H1 (cell line): ENCODE results near the gene PGLYRP4. TPM values are rescaled to one million over a fixed set of nuclear protein-coding genes. Genes with fewer than 3 reads are reported as not detected.

ENCODE experiments used
- CTCF ChIA-PET: fragments of 300-600 bp; sonication (Branson Sonifier 250); formaldehyde crosslinking; loops from one replicate; lab custom pipeline; 2021; ENCODE audit not compliant: partially characterized antibody; lab: Charles Lee
- POLR2A ChIA-PET: fragments of 300-600 bp; sonication (Branson Sonifier 250); formaldehyde crosslinking; loops from one replicate; lab custom pipeline; 2021; ENCODE audit warnings: inconsistent platforms; ENCODE audit not compliant: partially characterized antibody; lab: Charles Lee
- DNase-seq, 2 experiments: peaks; one replicate each; pipeline versions ENCODE4 v3.0.0 to v3.0.0-alpha.2; 2010 to 2022; ENCODE audit warnings: low spot score in 2 of 2, low read depth in 1 of 2, mixed read lengths in 1 of 2
- FAIRE-seq: peaks from 2 replicates; lab custom pipeline; 2011; peaks lifted over from hg19 to GRCh38; lab: Jason Lieb, UNC
- H2AFZ ChIP-seq: 2 replicates; pipeline ENCODE4 v1.8.1; 2012; ENCODE audit warnings: low read length, inconsistent platforms
- H2AK5ac ChIP-seq: 2 replicates; pipeline ENCODE4 v1.6.1; 2013; ENCODE audit warnings: low read depth, low read length
- H2BK120ac ChIP-seq: replicated peaks from 2 replicates; pipeline ENCODE3; 2013; ENCODE audit warnings: low read depth, low read length, inconsistent platforms
- H2BK12ac ChIP-seq: 2 replicates; pipeline ENCODE4 v1.6.1; 2013; ENCODE audit warnings: low read depth, low read length
- H2BK15ac ChIP-seq: 2 replicates; pipeline ENCODE4 v1.6.1; 2013; ENCODE audit warnings: low read length
- H2BK20ac ChIP-seq: 2 replicates; pipeline ENCODE4 v1.6.1; 2013; ENCODE audit warnings: low read length
- H2BK5ac ChIP-seq: 2 replicates; pipeline ENCODE4 v1.6.1; 2013; ENCODE audit warnings: low read depth, low read length
- H3K14ac ChIP-seq: 2 replicates; pipeline ENCODE4 v1.6.1; 2013; ENCODE audit warnings: inconsistent platforms; ENCODE audit not compliant: insufficient read length
- H3K18ac ChIP-seq: 2 replicates; pipeline ENCODE4 v1.6.1; 2013; ENCODE audit warnings: low read length; ENCODE audit errors: extremely low read depth
- H3K23ac ChIP-seq: 2 replicates; pipeline ENCODE4 v1.6.1; 2013; ENCODE audit warnings: inconsistent platforms; ENCODE audit not compliant: insufficient read length
- H3K23me2 ChIP-seq: 2 replicates; pipeline ENCODE4 v1.6.1; 2013; ENCODE audit warnings: low read depth, low read length
- H3K27ac ChIP-seq: 2 replicates; pipeline ENCODE4 v1.6.1; 2011; ENCODE audit warnings: low read depth, low read length, inconsistent platforms
- H3K27me3 ChIP-seq, 4 experiments: replicated peaks in 1 of 4; 1 replicate in 1 of 4; 2 replicates in 3 of 4; pipeline versions ENCODE4 v1.6.1 to v1.8.1; 2011 to 2013; ENCODE audit warnings: low read length in 3 of 4, mild to moderate bottlenecking in 3 of 4, inconsistent platforms in 2 of 4, mixed read lengths in 2 of 4, moderate library complexity in 1 of 4; ENCODE audit not compliant: control insufficient read depth in 3 of 4, insufficient read depth in 3 of 4; ENCODE audit errors: extremely low read depth in 1 of 4
- H3K36me3 ChIP-seq, 4 experiments: 2 replicates each; pipeline versions ENCODE4 v1.6.1 to v1.8.1; 2011 to 2013; ENCODE audit warnings: mild to moderate bottlenecking in 4 of 4, low read length in 3 of 4, moderate library complexity in 2 of 4, control low read depth in 1 of 4, inconsistent platforms in 1 of 4; ENCODE audit not compliant: insufficient read depth in 4 of 4, control insufficient read depth in 2 of 4
- H3K4ac ChIP-seq: replicated peaks from 2 replicates; pipeline ENCODE3; 2013; ENCODE audit warnings: low read length, low read depth, mixed read lengths, inconsistent platforms; ENCODE audit not compliant: insufficient read length
- H3K4me1 ChIP-seq, 4 experiments: replicated peaks in 1 of 4; 1 replicate in 1 of 4; 2 replicates in 3 of 4; pipeline versions ENCODE4 v1.6.1 to v1.8.1; 2011 to 2013; ENCODE audit warnings: low read length in 3 of 4, inconsistent platforms in 2 of 4, mixed read lengths in 1 of 4; ENCODE audit not compliant: insufficient read depth in 4 of 4, control insufficient read depth in 3 of 4
- H3K4me2 ChIP-seq, 2 experiments: 2 replicates each; pipeline versions ENCODE4 v1.6.1 to v1.8.1; 2011 to 2013; ENCODE audit warnings: low read depth in 2 of 2, low read length in 2 of 2, control low read depth in 1 of 2, inconsistent platforms in 1 of 2, mild to moderate bottlenecking in 1 of 2; ENCODE audit not compliant: insufficient read depth in 1 of 2
- H3K4me3 ChIP-seq, 4 experiments: fragments of 200-600, 300-600 bp in 1 of 4; sonication (generic), shearing (Covaris generic), sonication (Bioruptor Twin) in 1 of 4; 2 replicates each; pipeline versions ENCODE4 v1.5.1 to v1.8.1; 2011 to 2016; ENCODE audit warnings: low read length in 4 of 4, low read depth in 3 of 4, control low read depth in 2 of 4, inconsistent platforms in 2 of 4, mild to moderate bottlenecking in 2 of 4, mixed read lengths in 1 of 4, moderate library complexity in 1 of 4; ENCODE audit not compliant: insufficient read depth in 2 of 4; ENCODE audit errors: extremely low read depth in 1 of 4
- H3K56ac ChIP-seq: replicated peaks from 2 replicates; pipeline ENCODE3; 2013; ENCODE audit warnings: low read depth, mild to moderate bottlenecking, mixed read lengths, low read length, inconsistent platforms; ENCODE audit not compliant: insufficient read length
- H3K79me1 ChIP-seq: 2 replicates; pipeline ENCODE4 v1.6.1; 2013; ENCODE audit warnings: low read depth, low read length, control low read depth
- H3K79me2 ChIP-seq, 2 experiments: 2 replicates each; pipeline versions ENCODE4 v1.6.1 to v1.8.1; 2012 to 2013; ENCODE audit warnings: low read length in 2 of 2, mild to moderate bottlenecking in 2 of 2, inconsistent platforms in 1 of 2; ENCODE audit not compliant: insufficient read depth in 2 of 2, control insufficient read depth in 1 of 2
- H3K9ac ChIP-seq, 4 experiments: replicated peaks in 1 of 4; 1 replicate in 1 of 4; 2 replicates in 3 of 4; pipeline versions ENCODE4 v1.6.1 to v1.8.1; 2011 to 2013; ENCODE audit warnings: low read depth in 3 of 4, low read length in 3 of 4, control low read depth in 2 of 4, mild to moderate bottlenecking in 2 of 4, moderate library complexity in 2 of 4, inconsistent platforms in 1 of 4; ENCODE audit errors: extremely low read depth in 1 of 4
- H3K9me3 ChIP-seq, 2 experiments: 2 replicates each; pipeline versions ENCODE4 v1.6.1 to v1.8.1; 2012 to 2013; ENCODE audit warnings: mild to moderate bottlenecking in 2 of 2, moderate library complexity in 2 of 2, control low read depth in 1 of 2, inconsistent platforms in 1 of 2, low read depth in 1 of 2, low read length in 1 of 2, mixed read lengths in 1 of 2; ENCODE audit not compliant: insufficient read depth in 2 of 2
- H4K20me1 ChIP-seq, 2 experiments: replicated peaks in 1 of 2; 2 replicates each; pipeline versions ENCODE3 to v1.8.1; 2011 to 2013; ENCODE audit warnings: inconsistent platforms in 2 of 2, low read length in 2 of 2, mild to moderate bottlenecking in 1 of 2; ENCODE audit not compliant: insufficient read depth in 2 of 2, control insufficient read depth in 1 of 2
- H4K5ac ChIP-seq: 2 replicates; pipeline ENCODE4 v1.6.1; 2013; ENCODE audit warnings: low read length, low read depth, mixed read lengths, inconsistent platforms; ENCODE audit not compliant: insufficient read length
- H4K8ac ChIP-seq: 2 replicates; pipeline ENCODE4 v1.8.0; 2013; ENCODE audit warnings: mild to moderate bottlenecking, moderate library complexity, low read length, inconsistent platforms; ENCODE audit not compliant: insufficient read depth; ENCODE audit errors: extremely low read depth
- H4K91ac ChIP-seq: replicated peaks from 2 replicates; pipeline ENCODE3; 2013; ENCODE audit warnings: low read length, mixed read lengths, inconsistent platforms; ENCODE audit not compliant: insufficient read length
- ASH2L ChIP-seq: fragments of 200-600, 300-600 bp; sonication (generic); IDR thresholded peaks from one replicate; pipeline ENCODE4 v1.7.1; 2017; ENCODE audit warnings: low read length
- CBX5 ChIP-seq: fragments of 300-800, 300-1000 bp; sonication (generic); IDR thresholded peaks from 2 replicates; pipeline ENCODE4 v1.7.1; 2016; ENCODE audit warnings: antibody characterized with exemption, low read length, low read depth
- GABPA ChIP-seq: IDR thresholded peaks from 2 replicates; pipeline ENCODE4 v1.6.1; 2011; ENCODE audit warnings: mild to moderate bottlenecking, low read length, moderate library complexity, borderline replicate concordance; ENCODE audit not compliant: insufficient read depth
- HDAC6 ChIP-seq: IDR thresholded peaks from one replicate; pipeline ENCODE4 v1.7.1; 2012; ENCODE audit warnings: low read depth, mild to moderate bottlenecking, inconsistent platforms, low read length, moderate library complexity
- MAFK ChIP-seq: IDR thresholded peaks from 2 replicates; pipeline ENCODE4 v1.6.1; 2012; ENCODE audit warnings: low read depth, mild to moderate bottlenecking, improper control_type of control experiment, low read length
- PHF8 ChIP-seq: fragments of 200-600 bp; sonication (generic); conservative IDR thresholded peaks from 2 replicates; pipeline ENCODE4 v1.7.1; 2012; ENCODE audit warnings: low read depth, mild to moderate bottlenecking, inconsistent platforms, low read length, moderate library complexity
- POLR2A ChIP-seq, 2 experiments: IDR thresholded peaks; 1 replicate in 1 of 2; 2 replicates in 1 of 2; pipeline ENCODE4 v1.6.1; 2011; ENCODE audit warnings: low read depth in 2 of 2, low read length in 2 of 2, mild to moderate bottlenecking in 2 of 2; ENCODE audit errors: control extremely low read depth in 1 of 2
- RFX5 ChIP-seq: IDR thresholded peaks from 2 replicates; pipeline ENCODE4 v1.6.1; 2011; ENCODE audit warnings: low read depth, low read length, improper control_type of control experiment, borderline replicate concordance
- SP1 ChIP-seq: IDR thresholded peaks from 2 replicates; pipeline ENCODE4 v1.6.1; 2011; ENCODE audit warnings: low read depth, low read length
- WGBS, 2 experiments: shearing (Covaris generic) in 1 of 2; methylation state at CpG; one replicate each; pipeline versions ENCODE4 v1.1.6 to v1.1.7; 2013 to 2015; ENCODE audit warnings: low lambda C conversion rate in 2 of 2, mixed read lengths in 2 of 2, inconsistent platforms in 1 of 2, low coverage in 1 of 2, missing lambda C conversion rate in 1 of 2; ENCODE audit not compliant: insufficient replicate concordance in 2 of 2, insufficient coverage in 1 of 2, insufficient read length in 1 of 2; ENCODE audit errors: extremely low coverage in 1 of 2, missing lambda C conversion rate in 1 of 2; 5-methylcytosine and 5-hydroxymethylcytosine counted together
- polyA plus RNA-seq, 7 experiments: library from polyadenylated mRNA; depleted of rRNA in 3 of 7; stranded (reverse) in 5 of 7; unstranded in 2 of 7; fragments of >200 nt in 5 of 7; fragments of 200-250 nt in 2 of 7; gene quantifications; 1 replicate in 5 of 7; 2 replicates in 1 of 7; 4 replicates in 1 of 7; pipeline versions ENCODE4 v1.2.1 to v1.2.3, GENCODE V29; 2011 to 2013; ENCODE audit warnings: missing spikeins in 2 of 7, mixed read lengths in 2 of 7
- total RNA-seq: library from RNA; stranded (reverse); fragmentation: NEBNext Ultra II Directional; extraction: Animal tissue kit (Norgen Biotek cat#: 25700); gene quantifications from 2 replicates; pipeline ENCODE4 v1.2.1, GENCODE V29; 2021
- TF ChIP-seq, protein P1 (sequence below): IDR thresholded peaks from 2 replicates; pipeline ENCODE4 v1.6.1; 2011; ENCODE audit warnings: low read depth, mild to moderate bottlenecking, low read length; ENCODE audit not compliant: insufficient read depth

Gene PGLYRP4
- total and polyA plus RNA-seq, 2 of the 8 experiments (the other 6 are each of a cell fraction or from before 2014, with no cell fraction given): not detected

DNA sequence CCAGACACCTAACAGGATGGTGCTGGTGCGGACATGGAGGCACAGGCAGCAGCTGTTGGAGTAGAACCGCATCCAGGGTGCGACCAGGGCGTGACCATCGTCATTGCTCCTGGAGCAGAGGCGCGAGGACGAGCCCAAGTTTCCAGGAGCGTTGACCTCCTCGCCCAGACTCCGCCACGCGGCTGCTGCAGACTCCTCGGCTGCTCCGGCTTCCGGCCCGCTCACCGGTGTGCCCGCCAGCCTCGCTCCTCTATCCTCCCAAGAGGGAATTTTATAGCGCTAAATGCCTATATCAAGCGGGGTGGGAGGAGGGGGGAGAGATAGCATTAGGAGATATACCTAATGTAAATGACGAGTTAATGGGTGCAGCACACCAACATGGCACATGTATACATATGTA is 32.1 kb upstream of the PGLYRP4 start:
- POLR2A ChIA-PET: no interaction called here
- Histone ChIP-seq H2BK12ac (no peak overlapping the region), H3K14ac (no peak overlapping the region), H3K18ac (no peak overlapping the region), H3K36me3 (no peaks in the 10 kb centered on the region), H4K20me1 (no peaks in the 10 kb centered on the region), H3K9ac (no peak overlapping the region), H3K23ac (no peak overlapping the region), H3K27me3 (no peaks in the 10 kb centered on the region), H3K79me2 (no peaks in the 10 kb centered on the region), H3K4ac (no peak overlapping the region), H3K56ac (no peak overlapping the region), H3K4me3 (no peak overlapping the region), H2BK120ac (no peak overlapping the region), H2BK15ac (no peak overlapping the region; the same call in 1 of the 2 replicates), H4K91ac (no peak overlapping the region), H4K8ac (no peak overlapping the region), H2AK5ac (no peak overlapping the region), H2BK5ac (no peak overlapping the region), H2AFZ (no peak overlapping the region), H2BK20ac (no peak overlapping the region), H4K5ac (no peak overlapping the region), H3K79me1 (no peaks in the 10 kb centered on the region), H3K4me2 (no peak overlapping the region), H3K9me3 (peaks cover 0 to 7% of the 10 kb centered on the region in 2 experiments; a peak in 2 of 4 replicates), H3K23me2 (no peaks in the 10 kb centered on the region), H3K27ac (no peak overlapping the region), H3K4me1 (no peaks in the 10 kb centered on the region)
- FAIRE-seq (no peak), DNase-seq (no peak)
- 94% methylated on average over 22 of the region's 23 CpGs; no CpG with 5 or more reads in 1 of the 2 experiments for WGBS, 2 experiments
- CTCF ChIA-PET: interaction anchor here (0.5 to 1.1 kb wide), 2 partner anchors 25 to 288 kb away, joined by 3 to 6 read pairs; no protein-coding TSS in a partner anchor
- no peak for TF ChIP-seq HDAC6
- TF ChIP-seq ASH2L: no peak
- no peak for TF ChIP-seq POLR2A (IDR thresholded peaks at IDR 0.05; ENCODE audit: control extremely low read depth in 1 of 2, low read depth in 2 of 2, low read length in 2 of 2)
- TF ChIP-seq, protein P1, sequence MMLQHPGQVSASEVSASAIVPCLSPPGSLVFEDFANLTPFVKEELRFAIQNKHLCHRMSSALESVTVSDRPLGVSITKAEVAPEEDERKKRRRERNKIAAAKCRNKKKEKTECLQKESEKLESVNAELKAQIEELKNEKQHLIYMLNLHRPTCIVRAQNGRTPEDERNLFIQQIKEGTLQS: no peak
- TF ChIP-seq MAFK: no peak
- no peak for TF ChIP-seq RFX5
- no peak for TF ChIP-seq SP1
- TF ChIP-seq CBX5: no peak
- TF ChIP-seq GABPA: no peak
- TF ChIP-seq PHF8: no peak
